ENCODE data around the gene TCEAL2.

DNA sequence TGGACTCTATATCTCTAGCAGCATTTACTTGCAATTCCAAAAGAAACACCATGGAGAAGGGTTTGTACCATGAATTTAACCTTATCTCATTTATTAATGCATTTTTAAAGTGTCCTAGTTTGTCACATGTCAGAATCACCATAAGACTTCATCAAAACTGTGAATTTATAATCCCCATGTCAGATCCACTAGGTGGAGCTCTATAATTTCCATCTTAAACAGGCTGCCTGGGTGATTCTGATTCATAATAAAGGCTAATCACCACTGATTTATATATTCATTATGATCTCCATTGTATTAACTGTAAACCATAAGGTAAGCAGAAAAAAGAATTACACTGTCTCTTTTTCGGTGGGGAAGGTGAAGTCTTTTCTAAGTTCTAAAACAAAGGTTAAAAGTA, 4.0 kb downstream of the TCEAL2 start:
- TF ChIP-seq CTCF (conservative IDR thresholded peaks at IDR 0.05; ENCODE audit: low read length) (peak; percentile 69), EZH2phosphoT487 (IDR thresholded peaks at IDR 0.05; ENCODE audit: borderline replicate concordance, low read depth, low read length) (no peak)

All from OCI-LY7 (cell line).